DND-41 (cell line): Measurements from ENCODE around the gene IGSF8.

Source experiments
- CTCF ChIP-seq: IDR thresholded peaks from 2 replicates; pipeline ENCODE4 v1.5.1; 2012; ENCODE audit warnings: borderline replicate concordance, low read length, moderate library complexity, mild to moderate bottlenecking; ENCODE audit not compliant: poor library complexity, severe bottlenecking; ENCODE audit errors: extremely low read depth
- EZH2 ChIP-seq: IDR thresholded peaks from 3 replicates; pipeline ENCODE4 v1.6.1; 2012; ENCODE audit warnings: borderline replicate concordance, low read depth, mild to moderate bottlenecking, moderate library complexity, low read length, inconsistent platforms; ENCODE audit not compliant: severe bottlenecking

DNA sequence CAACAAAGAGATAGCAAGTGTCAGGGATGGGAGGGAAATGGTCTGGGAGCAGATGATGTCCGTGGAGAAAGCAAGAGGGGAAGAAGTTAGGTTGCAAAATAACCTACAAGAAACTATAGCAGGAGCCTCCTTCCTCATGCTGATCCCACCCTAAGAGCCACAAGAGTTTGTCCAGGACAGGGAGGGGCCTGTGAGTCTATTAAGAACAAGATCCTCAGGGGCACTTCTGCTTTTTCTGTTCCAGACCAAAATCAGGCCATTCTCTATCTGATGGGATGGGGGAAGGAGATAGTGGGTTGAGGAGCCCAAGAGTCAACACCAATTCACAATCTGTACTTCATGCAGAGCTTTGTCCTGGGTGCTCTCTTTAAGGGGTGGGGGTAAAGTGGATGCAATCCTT, 45.3 kb upstream of the IGSF8 start:
- TF ChIP-seq CTCF (no peak), EZH2 (no peak)
